ENCODE measurements around the gene GPR142.

The GPR142 gene

GRCh38 chr17:74344658-74345057 is 22.6 kb upstream of the GPR142 start:
- no peak for DNase-seq (ENCODE audit: low read depth in 2 of 2)

GRCh38 chr17:74345433-74346241 is 21.7 kb upstream of the GPR142 start:
- no peak for DNase-seq (ENCODE audit: low read depth in 2 of 2)

GRCh38 chr17:74347646-74348045 is 19.7 kb upstream of the GPR142 start:
- no peak for DNase-seq (ENCODE audit: low read depth in 2 of 2)

- DNase-seq (ENCODE audit: low read depth in 2 of 2), result no peak
Measured at GRCh38 chr17:74349120-74349519, 18.2 kb upstream of the GPR142 start.

- DNase-seq (ENCODE audit: low read depth in 2 of 2), result no peak
Measured at GRCh38 chr17:74350486-74350885, 16.8 kb upstream of the GPR142 start.

- DNase-seq (ENCODE audit: low read depth in 2 of 2), result no peak
Measured at GRCh38 chr17:74351552-74352210, 15.6 kb upstream of the GPR142 start.

DNA sequence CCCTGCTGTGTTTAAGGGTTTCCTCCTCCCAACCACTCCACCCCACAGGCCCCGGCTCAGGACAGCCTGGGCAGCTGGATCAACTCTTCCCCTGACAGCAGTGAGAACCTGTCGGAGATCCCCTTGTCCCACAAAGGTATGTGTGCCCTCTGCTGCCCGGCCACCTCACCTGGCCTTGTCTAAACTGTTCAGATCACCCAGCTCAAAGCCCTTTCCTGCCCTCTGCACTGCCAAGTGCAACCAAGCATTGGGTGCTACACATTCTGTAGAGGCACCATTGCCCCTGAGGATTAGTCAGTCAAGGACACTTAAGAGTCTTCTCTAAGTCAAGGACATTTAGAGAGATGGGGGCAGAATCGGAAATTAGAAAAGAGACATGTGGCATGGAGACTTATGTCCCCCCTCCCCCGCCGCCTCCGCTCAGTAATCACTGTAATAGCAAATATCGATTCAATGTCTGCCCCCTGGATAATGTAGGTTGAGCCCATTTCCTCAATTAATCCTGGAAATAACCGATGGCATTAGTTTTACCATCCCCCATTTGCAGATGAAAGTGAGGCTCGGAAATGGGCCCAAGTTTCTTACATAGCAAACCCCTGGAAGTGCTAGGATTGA is 13.8 kb upstream of the GPR142 start:
- DNase-seq (ENCODE audit: low read depth in 2 of 2), result no peak

DNA sequence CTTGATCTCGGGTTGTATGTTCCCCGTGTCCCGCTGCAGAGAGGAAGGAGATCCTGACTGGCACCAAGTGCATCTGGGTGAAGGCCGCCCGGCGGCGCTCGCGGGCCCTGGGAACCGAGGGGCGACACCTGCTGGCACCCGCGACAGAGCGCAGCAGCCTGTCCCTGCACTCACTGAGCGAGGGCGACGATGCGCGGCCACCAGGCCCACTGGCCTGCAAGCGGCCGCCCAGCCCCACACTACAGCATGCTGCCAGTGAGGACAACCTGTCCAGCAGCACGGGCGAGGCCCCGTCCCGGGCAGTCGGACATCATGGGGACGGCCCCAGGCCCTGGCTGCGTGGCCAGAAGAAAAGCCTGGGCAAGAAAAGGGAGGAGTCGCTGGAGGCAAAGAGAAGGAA is 13.2 kb upstream of the GPR142 start:
- no peak for DNase-seq (ENCODE audit: low read depth in 2 of 2)

GRCh38 chr17:74354561-74354960 is 12.7 kb upstream of the GPR142 start:
- no peak for DNase-seq (ENCODE audit: low read depth in 2 of 2)

GRCh38 chr17:74355065-74355464 is 12.2 kb upstream of the GPR142 start:
- no peak for DNase-seq (ENCODE audit: low read depth in 2 of 2)

GRCh38 chr17:74356646-74357465 is 10.4 kb upstream of the GPR142 start:
- DNase-seq (ENCODE audit: low read depth in 2 of 2), result no peak

DNA sequence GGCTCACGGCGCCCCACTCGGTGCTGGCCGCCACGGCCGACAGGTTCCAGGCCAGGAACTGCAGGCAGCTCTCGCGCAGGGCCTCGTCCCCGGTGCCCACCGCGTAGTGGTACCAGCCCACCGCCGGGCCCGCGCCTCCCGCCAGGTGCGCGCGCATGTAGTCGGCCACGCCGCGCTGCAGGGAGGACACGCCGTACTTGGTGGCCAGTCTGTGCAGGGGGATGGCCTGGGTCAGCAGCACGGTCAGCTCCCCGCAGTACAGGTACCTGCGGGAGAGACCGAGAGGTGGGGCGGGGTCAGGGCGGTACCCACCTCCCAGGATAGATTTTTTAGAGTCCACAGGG is 9.9 kb upstream of the GPR142 start:
- DNase-seq (ENCODE audit: low read depth in 2 of 2), result no peak

DNA sequence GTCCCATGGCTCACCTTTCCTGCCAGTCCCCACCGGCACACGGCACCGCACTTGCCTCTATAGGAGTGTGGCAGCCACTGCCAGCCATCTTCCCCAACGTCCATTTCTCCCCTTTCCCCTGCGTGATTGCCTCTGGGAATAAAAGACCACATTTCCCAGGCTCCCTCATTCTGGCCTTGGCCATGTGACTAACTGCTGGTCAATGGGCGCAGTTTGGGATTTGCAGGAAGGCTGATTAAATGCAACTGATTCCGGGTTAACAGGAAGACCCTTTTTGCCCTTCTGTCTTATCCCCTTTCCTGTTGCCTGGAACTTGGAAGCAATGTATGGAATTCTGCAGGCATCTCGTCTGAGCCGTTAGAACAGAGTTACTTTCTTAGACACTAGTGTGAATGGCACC is 8.6 kb upstream of the GPR142 start:
- DNase-seq (ENCODE audit: low read depth in 2 of 2), result no peak

DNA sequence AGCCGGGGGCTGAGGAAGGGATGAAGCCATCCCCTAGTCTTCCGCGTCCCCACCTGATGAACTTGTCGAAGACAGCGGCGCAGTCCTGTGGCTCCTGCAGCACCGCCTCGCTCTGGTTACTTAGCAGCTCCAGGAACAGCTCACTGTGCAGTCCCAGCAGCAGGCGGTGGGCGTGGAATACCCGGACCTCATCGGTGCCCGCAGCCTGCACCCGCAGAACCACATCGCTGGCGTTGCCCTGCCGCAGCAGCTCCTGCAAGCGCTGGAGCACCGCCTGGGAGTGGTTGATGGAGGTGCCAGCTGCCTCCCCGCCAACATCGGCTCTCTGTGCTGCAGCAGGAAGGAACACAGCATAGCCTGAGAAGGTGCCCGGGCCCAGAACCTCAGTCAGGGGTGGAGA is 7.4 kb upstream of the GPR142 start:
- no peak for DNase-seq (ENCODE audit: low read depth in 2 of 2)

- no peak for DNase-seq (ENCODE audit: low read depth in 2 of 2)
Measured at GRCh38 chr17:74360899-74361229, 6.4 kb upstream of the GPR142 start.

GRCh38 chr17:74361230-74362068 is 5.9 kb upstream of the GPR142 start, which contains the start of gene BTBD17:
Gene BTBD17, minus strand, starts transcription at chr17:74361868. Its CDS starts 49 bp downstream, at chr17:74361819.
- no peak for DNase-seq (ENCODE audit: low read depth in 2 of 2)

DNA sequence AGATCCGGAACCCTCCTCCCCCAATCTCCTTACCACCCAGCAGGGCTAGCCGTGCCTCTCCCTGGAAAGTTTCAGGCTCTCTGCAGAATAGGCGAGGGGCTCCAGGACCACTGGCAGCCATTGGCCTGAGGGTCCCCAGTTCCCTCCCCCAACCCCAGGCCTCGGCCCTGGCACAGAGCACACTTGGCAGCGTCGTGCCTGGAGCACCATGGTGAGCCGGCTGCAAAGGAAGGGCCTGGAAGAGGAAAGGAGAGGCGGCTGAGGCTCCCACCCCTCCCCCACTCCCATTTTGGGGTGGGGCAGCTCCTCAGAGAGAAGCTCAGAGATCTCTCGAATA is 5.3 kb upstream of the GPR142 start:
- no peak for DNase-seq (ENCODE audit: low read depth in 2 of 2)

DNA sequence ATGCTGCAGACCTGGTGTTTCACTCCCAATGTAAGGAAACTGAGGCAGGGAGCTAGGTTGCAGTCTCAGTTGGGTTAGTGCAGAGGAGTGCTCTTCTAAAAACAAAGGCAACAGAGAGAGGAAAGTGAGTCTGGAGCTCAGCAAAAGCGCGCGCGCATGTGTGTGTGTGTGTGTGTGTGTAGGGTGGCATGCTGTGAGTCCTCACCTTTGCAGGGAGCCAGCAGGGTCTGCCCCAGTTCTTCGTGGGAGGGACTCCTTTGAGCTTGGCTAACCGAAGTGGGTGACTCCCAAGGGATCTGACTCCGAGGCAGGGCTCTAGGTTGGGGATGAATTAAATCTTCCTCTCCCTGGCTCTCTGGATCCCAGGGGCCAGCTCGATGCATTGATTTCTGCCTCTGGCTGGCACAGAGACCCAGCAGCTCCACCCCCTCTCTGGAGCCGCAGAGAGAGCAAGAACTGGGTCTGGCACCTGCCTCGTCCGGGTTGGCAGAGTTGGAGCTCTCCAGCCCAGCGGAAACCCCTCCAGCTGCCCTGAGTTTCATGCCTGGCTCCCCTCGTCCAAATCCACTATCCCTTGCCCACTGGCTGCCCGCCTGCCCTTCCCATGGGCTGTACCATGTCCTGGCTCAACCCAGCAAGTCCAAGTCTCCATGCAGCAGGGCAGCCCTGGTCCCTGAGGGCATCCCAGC is 4.4 kb upstream of the GPR142 start:
- DNase-seq (ENCODE audit: low read depth in 2 of 2), result no peak

GRCh38 chr17:74368341-74369081 is 1.2 kb downstream of the GPR142 start:
- DNase-seq (ENCODE audit: low read depth in 2 of 2), result peak; percentile 9 to 11

- no peak for DNase-seq (ENCODE audit: low read depth in 2 of 2)
Measured at GRCh38 chr17:74369221-74369620, 1.9 kb downstream of the GPR142 start.
